Measurements from ENCODE around the gene TAF4B. TPM values are rescaled to one million over a fixed set of nuclear protein-coding genes. Genes with fewer than 3 reads are reported as not detected.

The TAF4B gene
- total and polyA plus RNA-seq, 10 of the 15 experiments (the other 5 are each of a cell fraction or from before 2014, with no cell fraction given): 2.3 to 15.0 (median 12.2) TPM

GRCh38 chr18:26309281-26309680 is 83.0 kb downstream of the TAF4B start (continued):
- TF ChIP-seq NR2C1 (IDR thresholded peaks at IDR 0.05): no peak
- TF ChIP-seq RFX5 (IDR thresholded peaks at IDR 0.05; ENCODE audit: low read depth, low read length): no peak
- TF ChIP-seq IKZF2 (IDR thresholded peaks at IDR 0.05): no peak
- no peak for TF ChIP-seq SUPT20H (IDR thresholded peaks at IDR 0.05; ENCODE audit: borderline replicate concordance, control insufficient read depth, low read depth, low read length)

- Histone ChIP-seq H3K36me3 (ENCODE audit: control insufficient read depth in 2 of 2, insufficient read depth in 2 of 2, low read length in 1 of 2) (peaks cover 0 to 4% of the 10 kb centered on the region in 2 experiments; a peak in 2 of 4 replicates), H4K20me1 (ENCODE audit: control insufficient read depth, insufficient read depth) (no peaks in the 10 kb centered on the region), H3K4me3 (no peak overlapping the region), H2AFZ (ENCODE audit: control insufficient read depth, low read depth, low read length) (no peak overlapping the region), H3K9ac (ENCODE audit: control insufficient read depth, insufficient read depth, low read length) (no peak overlapping the region), H3K4me2 (ENCODE audit: control insufficient read depth, insufficient read depth) (no peak overlapping the region), H3K27ac (ENCODE audit: control insufficient read depth, insufficient read depth) (no peak overlapping the region), H3K27me3 (replicated peaks in 1 of 2; ENCODE audit: control insufficient read depth in 2 of 2, insufficient read depth in 2 of 2, low read length in 1 of 2) (no peaks in the 10 kb centered on the region), H3K4me1 (ENCODE audit: control insufficient read depth, insufficient read depth, low read length) (no peaks in the 10 kb centered on the region), H3K79me2 (ENCODE audit: control insufficient read depth, insufficient read depth, low read length) (no peaks in the 10 kb centered on the region), H3K9me3 (replicated peaks; ENCODE audit: control insufficient read depth, insufficient read depth, low read length) (no peaks in the 10 kb centered on the region)
- no TSS peak for BruUV-seq (replicated peaks)
- RAD21 ChIA-PET (ENCODE audit: unreplicated experiment): no interaction called here
- no peak for FAIRE-seq
- SMC1A ChIA-PET (ENCODE audit: uncharacterized antibody, unreplicated experiment): interaction anchor here (1.3 to 1.9 kb wide), 2 partner anchors 10 to 22 kb away, joined by 4 to 6 read pairs; no protein-coding TSS in a partner anchor
- intact Hi-C loops (cut with micrococcal nuclease; ENCODE audit: unreplicated experiment): no loop called here
- in situ Hi-C loops (cut with MboI): loop anchor here (25.0 kb wide), 1 partner anchor 675 kb away; no protein-coding TSS in a partner anchor
- no peak for ATAC-seq
- DNase-seq (ENCODE audit: low read depth, low spot score): no peak
- 63% methylated on average over 1 of the region's 1 CpG for WGBS (ENCODE audit: insufficient coverage, insufficient replicate concordance, low lambda C conversion rate, missing lambda C conversion rate)
- CTCF ChIA-PET: interaction anchor here (1.7 kb wide), 1 partner anchor 72 kb away, joined by 7 read pairs; no protein-coding TSS in a partner anchor
- POLR2A ChIA-PET: no interaction called here
- TF ChIP-seq ELK1 (IDR thresholded peaks at IDR 0.05; ENCODE audit: low read depth, low read length) (no peak), ZBED1 (IDR thresholded peaks at IDR 0.05; ENCODE audit: borderline replicate concordance) (no peak), PML (IDR thresholded peaks at IDR 0.05; ENCODE audit: low read length) (no peak), MEF2B (IDR thresholded peaks at IDR 0.05; ENCODE audit: partially characterized antibody, poor library complexity, severe bottlenecking) (no peak), USF1 (IDR thresholded peaks at IDR 0.05; ENCODE audit: borderline replicate concordance, extremely low read length, insufficient read depth, low read depth, low read length) (no peak), RCOR1 (conservative IDR thresholded peaks at IDR 0.05; ENCODE audit: low read depth, low read length) (no peak), ZNF687 (IDR thresholded peaks at IDR 0.05) (no peak), RAD21 (IDR thresholded peaks at IDR 0.05; ENCODE audit: insufficient read depth, low read depth, low read length) (no peak), YBX1 (IDR thresholded peaks at IDR 0.05) (no peak), IKZF1 (conservative IDR thresholded peaks at IDR 0.05) (no peak), HDGF (IDR thresholded peaks at IDR 0.05) (no peak), SMARCA5 (IDR thresholded peaks at IDR 0.05) (no peak)
These were observed 86.0 kb downstream of the TAF4B start for GRCh38 chr18:26312199-26312598.

All from GM12878 (cell line).